Stomach (tissue), 4 donors: ENCODE data around the gene IL2.

ENCODE experiments used
- EP300 ChIP-seq: sonication (generic); formaldehyde crosslinking; IDR thresholded peaks from one replicate; pipeline ENCODE4 v1.6.1; 2017; ENCODE audit warnings: antibody characterized with exemption
- POLR2A ChIP-seq, 4 donors: fragments of 450-650 bp; IDR thresholded peaks; one replicate each; pipeline ENCODE4 v1.6.1; 2016; ENCODE audit warnings: antibody characterized with exemption in 4 of 4, control low read depth in 2 of 4, mild to moderate bottlenecking in 1 of 4, moderate library complexity in 1 of 4
- POLR2AphosphoS5 ChIP-seq, 3 donors: sonication (generic); formaldehyde crosslinking; IDR thresholded peaks; one replicate each; pipeline ENCODE4 v1.6.1; 2016; ENCODE audit warnings: antibody characterized with exemption in 3 of 3
- TF ChIP-seq, protein P1 (sequence below), 7 experiments: fragments of 450-650 bp in 4 of 7; fragments of 200-600 bp in 3 of 7; sonication (generic) in 3 of 7; IDR thresholded peaks; one replicate each; pipeline ENCODE4 v1.5.1; 2016 to 2019; ENCODE audit warnings: antibody characterized with exemption in 7 of 7, control low read depth in 2 of 7, mild to moderate bottlenecking in 1 of 7

DNA sequence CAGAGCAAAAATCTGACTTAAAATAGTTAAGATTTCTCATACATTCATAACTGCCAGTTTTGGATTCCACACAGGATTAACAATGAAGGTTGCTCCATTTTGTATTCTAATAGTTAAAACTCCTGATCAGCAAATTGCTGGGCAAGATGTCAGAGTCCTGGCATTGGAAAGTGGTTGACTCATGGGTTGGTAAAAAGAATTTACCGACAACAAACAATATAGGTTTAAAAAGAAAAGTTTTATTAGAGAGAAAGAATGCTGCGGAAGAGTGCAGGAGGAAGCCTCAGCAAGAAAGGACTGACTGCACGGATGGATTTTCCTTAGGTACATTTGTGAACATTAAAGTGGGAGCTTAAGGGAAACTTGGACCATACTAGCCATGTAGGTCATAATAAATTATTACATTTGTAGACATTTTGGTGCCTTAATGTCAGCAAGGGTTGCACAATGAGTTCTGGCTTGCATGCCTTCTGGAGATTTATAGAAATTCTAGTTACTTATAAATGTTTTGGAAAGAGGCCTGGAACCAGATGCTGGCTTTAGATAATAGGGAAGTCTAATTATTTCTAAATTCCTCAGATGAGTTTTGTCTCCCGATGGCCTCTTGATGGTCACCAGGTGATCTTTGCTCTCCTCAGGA is 25.4 kb upstream of the IL2 start:
- TF ChIP-seq, protein P1, sequence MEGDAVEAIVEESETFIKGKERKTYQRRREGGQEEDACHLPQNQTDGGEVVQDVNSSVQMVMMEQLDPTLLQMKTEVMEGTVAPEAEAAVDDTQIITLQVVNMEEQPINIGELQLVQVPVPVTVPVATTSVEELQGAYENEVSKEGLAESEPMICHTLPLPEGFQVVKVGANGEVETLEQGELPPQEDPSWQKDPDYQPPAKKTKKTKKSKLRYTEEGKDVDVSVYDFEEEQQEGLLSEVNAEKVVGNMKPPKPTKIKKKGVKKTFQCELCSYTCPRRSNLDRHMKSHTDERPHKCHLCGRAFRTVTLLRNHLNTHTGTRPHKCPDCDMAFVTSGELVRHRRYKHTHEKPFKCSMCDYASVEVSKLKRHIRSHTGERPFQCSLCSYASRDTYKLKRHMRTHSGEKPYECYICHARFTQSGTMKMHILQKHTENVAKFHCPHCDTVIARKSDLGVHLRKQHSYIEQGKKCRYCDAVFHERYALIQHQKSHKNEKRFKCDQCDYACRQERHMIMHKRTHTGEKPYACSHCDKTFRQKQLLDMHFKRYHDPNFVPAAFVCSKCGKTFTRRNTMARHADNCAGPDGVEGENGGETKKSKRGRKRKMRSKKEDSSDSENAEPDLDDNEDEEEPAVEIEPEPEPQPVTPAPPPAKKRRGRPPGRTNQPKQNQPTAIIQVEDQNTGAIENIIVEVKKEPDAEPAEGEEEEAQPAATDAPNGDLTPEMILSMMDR (IDR thresholded peaks at IDR 0.05), result no peak
- TF ChIP-seq POLR2A (IDR thresholded peaks at IDR 0.05) (no peak), EP300 (no peak), POLR2AphosphoS5 (IDR thresholded peaks at IDR 0.05) (no peak)
